Stimulated activated CD8-positive, alpha-beta memory T cell treated with anti-CD3 and anti-CD28 coated beads, Interleukin-15, amount 100 ng/mL, for 1 hour (primary cell): ENCODE measurements around the gene HGFAC.

Experiments used
- DNase-seq: peaks from one replicate; pipeline ENCODE4 v3.0.0-alpha.2; 2020; ENCODE audit warnings: low read depth

HGFAC gene

DNA sequence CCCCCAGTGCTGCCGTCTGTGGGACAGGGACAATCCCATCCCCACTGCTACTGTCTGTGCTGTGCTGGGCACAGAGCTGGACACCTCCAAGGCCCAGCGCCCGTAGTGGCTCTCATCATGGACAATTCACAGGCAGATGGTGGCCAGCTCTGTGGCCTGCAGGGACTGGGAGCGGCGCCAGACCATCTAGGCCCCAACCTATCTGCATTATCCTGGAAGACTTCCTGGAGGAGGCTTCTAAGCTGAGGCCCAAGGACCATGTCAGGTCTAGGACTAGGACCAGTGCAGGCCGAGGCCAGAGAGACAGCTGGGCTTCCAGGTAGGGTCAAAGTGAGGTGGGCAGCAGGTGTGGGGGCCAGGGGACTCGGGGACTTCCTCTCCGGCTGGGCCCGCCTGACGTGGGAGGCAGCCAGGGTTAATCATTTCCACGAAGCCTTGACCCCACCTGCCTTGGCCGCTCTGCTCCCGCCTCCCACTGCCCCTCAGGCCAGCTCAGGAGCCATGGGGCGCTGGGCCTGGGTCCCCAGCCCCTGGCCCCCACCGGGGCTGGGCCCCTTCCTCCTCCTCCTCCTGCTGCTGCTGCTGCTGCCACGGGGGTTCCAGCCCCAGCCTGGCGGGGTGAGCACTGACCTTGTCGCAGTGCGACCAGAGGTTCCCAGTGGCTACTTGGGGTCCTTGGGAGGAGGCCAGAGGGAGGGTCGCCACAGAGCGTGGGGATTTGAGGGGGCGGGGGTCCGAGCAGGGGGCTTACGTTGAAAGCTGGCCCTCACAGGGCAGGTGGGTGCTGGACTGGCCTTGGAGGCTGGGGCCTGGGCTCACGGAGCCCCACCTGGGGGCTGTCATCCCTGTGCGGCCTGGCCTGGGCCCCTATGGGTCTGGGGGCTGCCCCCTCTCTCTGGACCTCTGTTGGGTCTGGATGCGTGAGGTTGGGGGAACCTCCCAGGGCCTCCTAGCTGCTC, at the start of gene HGFAC:
Gene HGFAC (plus strand): TSS at position 468 of the 959 bp plus-strand sequence. CDS start 34 bp downstream, at position 502.
- no peak for DNase-seq

DNA sequence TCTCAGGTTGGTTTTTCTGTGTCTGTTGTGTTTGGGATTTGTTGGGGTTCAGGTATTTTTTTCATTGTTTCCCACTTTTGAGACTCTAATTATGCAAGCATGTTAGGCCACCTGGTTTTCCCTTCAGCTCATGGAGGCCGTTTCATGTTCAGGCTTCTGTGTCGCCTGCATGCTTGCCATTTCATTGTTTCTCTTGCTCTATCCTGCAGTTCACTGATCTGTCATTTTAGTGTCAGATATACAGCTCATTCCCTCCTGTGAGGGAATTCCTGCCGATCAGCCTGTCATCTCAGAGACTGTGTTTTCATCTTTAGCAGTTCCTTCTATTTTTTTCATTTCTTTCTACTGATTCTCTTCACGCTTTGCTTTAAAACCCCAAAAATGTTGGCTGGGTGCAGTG, 49.4 kb upstream of the HGFAC start:
- DNase-seq, result no peak

DNA sequence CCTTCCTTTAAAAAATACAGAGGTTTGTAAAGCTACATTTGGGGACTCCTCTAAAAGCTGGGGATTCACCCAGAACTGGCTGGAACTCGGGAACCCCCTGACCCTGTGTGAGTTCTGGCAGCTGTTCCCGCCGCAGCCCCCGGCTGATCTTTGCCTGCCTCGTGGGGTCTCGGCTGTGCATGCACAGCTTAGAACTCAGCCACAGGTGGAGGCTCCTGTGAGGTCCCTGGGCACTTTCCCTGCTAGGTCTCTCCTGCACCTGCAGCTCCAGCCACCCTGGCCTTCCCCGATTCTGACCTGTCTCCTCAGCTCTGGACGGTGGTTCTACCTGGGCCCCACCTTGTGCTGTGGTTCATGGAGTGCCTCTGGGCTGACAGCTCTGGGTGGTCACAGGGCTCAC, 48.6 kb upstream of the HGFAC start:
- DNase-seq, result no peak

DNA sequence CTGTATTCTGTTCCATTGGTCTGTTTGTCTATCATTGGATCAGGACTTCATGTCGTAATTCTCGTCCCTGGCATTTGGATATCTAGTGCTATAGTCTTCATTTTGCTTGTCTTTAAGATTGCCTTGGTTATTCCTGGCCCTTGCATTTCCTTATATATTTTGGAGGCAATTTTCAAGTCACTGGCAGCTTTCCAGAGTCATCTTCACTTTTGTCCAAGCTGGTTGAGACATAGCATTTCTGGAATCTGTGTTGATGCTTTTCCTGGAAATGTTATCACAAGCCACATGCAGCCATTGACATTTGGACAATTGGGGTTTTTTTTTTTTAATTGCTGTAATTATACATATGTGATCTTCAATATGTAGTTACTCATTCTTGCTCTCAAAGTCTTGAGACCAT, 45.2 kb upstream of the HGFAC start:
- no peak for DNase-seq

DNA sequence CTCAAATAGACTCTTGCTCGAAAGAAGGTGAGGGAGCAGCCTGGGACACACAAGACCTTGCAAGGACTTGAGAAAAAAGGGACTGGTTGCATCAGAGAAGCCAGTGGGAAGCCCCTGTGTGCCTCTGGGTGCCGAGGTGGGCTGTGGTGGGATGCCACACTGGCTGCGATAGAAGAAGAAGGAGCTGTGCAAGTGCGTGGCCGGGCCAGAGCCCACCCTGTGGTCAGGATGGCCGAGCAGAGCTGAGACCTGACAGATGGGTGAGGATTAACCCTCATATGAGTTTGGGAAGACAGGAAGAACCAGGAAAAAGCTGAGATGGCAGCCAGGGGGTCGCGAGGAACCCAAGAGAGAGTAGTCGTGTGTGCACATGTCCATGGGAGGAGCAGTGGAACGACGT, 44.6 kb upstream of the HGFAC start:
- no peak for DNase-seq

DNA sequence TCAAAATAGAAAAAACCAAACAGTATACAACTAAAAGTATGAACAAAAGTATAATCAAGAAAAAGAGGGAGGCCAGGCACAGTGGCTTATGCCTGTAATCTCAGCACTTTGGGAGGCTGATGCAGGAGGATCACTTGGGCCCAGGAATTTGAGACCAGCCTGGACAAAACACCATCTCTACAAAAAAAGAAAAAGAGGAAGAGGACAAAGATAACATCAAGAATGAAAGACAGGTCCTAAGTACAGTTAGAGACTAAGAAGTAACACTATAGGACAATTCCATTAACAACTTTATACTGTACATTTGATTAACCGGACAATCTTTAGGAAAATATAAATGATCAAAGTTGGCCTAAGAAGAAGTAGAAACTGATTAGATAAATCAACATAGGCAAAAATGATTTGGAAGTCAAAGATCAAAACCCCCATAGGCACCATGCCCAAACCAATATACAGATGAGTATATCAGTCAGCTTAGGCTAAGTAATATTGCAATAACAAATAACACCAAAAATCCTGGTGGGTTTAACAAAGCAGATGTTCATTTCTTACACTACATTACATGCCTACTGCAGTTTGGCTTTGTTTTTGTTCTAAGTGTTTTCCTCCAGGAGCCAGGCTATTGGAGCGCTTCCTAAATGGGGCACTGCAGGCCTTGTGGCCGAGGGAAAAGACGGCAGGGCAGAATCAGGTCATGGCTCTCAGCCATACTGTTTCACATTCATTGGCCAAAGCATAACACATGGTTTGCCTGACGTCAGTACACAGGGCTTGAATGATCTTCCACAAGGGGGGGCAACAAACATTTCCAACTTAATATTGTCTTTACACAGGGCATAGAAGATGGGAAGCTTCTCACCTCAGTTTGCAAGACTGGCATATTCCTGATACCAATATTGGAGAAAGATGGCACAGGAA, 42.2 kb upstream of the HGFAC start:
- DNase-seq, result no peak

DNA sequence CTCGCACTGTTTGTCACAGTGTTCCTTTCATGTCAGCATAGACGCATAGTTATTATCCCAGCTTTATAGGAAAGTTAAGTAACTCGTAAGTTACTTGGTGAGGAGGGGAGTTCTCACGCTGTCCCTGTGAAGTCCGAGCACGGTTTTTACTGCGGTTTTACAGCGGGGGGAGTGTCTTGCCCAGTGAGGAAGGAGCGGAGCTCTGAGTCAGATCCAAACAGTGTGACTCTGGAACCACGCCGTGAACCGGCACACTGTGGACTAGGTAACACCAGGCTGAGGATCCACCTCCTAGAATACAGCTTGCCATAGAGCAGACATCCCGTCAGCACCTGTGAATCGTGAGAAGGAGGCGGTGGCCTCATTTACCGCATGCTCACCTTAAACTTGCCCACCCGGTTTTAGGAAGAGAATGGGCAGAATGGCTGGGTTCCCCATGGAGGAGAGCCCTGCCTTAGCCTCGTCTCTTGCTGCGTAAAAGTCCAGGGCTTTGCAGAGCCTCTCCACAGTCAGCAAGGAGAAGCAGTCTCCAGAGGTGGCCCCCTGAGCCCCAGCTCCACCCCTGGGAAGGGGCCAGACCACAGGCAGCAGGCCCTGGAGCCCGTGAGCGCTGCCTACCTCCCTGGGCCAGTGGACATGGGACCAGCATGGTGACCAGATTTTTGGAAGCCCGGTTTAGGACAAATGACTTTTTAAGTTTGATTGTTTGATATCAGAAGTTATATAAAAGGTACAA, 40.2 kb upstream of the HGFAC start:
- no peak for DNase-seq

DNA sequence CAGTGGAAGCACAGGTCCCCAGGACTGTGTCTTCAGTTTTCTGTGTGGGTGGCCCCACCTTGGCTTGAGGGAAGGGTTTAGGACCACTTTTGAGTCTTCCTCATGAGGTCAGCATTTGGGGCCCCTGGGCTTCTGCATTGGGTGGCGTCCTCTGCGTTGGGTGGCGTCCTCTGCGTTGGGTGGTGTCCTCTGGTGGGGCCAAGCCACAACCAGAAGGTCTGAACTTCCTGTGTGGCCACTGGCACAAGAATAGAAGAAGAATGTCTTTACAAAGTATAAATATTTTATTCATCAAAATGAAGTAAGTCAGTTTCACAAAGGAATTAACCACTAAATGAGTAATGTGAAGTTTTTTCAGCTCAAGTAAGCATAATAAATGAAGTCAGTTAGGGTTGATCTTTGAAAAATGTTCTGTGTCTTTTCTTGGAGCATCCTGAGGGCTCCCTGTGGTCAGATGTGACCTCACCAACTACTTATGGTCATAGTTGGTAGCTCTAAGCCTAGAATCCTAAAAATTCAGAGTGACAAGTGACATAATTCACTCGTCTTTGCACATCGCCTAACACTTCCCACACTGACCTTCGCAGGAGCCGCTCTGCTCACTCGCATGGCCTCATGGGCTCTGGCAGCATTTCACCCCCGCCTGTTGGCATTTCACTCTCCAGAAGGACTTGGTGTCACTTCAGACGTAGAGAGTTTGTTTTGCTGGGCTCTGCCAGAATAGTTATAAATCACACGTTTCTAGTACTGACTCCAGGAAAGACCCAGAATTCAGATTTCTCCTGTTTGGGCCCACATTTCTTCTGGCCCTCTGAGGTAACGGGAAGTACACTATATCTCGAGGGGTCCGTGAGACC, 39.0 kb upstream of the HGFAC start:
- no peak for DNase-seq

DNA sequence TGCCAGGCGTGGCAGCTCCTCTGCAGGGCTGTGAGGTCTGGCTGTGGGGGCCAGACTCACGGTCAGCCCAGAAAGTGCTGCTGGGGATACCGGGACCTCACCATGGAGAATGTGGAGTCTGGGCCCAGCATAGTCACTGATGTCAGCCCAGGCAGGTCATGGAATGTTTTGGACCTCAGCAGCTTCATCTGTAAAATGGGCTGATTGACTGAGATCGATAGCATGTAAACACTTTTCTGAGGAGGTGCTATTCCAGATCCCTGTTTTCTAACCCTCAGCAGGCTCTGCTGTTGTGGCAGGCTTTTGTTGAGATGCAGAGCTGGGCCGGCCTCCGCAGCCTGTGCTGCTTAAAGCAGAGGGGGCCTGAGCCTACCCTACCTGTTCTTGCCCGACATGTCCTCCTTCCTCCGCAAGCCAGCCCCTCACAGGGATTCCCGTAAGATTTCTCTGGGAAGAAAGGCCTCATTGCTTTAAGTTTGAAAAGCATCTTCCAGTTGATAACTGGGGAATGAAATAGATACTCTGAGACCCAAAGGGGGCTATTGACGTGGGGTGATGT, 38.3 kb upstream of the HGFAC start:
- DNase-seq, result no peak

DNA sequence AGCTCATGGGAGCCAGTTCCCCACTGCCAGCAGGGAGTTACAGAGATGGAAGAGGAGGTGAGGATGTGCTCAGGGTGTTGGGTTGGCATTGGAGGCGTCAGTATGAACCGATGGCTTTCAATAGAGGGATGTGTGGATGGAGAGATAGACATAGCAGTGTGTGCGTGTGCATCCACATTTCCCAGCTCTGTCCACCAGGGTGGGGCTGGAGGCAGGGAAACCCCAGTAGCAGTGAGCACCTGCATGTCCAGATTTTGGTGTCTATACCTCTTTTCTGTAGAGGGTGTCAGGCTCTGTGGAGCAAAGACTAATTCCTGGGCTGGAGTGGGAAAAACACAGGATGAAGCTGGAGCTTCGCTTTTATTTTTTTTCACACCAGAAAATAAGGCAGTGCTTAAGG, 37.2 kb upstream of the HGFAC start:
- no peak for DNase-seq

DNA sequence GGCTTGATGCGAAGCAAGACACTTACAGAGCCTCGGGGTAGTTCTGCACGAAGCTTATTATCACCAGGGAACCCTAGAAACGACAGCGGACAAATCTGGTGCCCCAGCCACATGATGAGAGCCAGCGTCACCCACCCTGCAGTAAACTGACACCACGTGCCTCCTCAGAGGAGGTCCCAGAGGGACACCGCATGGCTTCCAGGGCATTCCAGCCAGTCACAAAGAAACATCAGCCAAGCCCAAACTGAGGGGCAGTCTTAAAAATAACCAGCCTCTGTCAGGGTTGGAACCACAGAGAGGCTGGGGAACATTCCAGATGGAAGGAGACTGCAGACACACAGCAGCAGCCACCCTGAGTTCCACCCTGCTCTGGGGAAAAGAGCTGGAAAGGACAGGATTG, 36.6 kb upstream of the HGFAC start:
- DNase-seq, result no peak

DNA sequence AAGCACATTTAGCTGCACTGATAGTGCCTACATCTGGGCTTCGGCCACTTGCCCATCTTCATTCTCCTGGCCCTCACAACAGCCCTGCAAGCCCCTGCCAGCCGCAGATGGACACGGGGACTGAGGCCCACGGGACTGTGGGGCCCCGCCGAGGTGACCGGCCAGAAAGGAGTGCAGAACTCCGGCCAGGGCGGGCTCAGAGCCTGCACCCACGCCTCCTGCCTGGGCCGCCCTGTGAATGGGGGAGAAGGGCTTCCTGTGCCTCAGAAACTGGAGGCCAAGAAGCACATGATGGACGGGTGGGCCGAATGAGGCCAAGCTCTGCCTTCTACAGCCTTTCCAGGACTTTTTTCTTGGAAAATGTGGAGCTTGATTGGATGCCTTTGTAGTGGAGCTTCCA, 35.7 kb upstream of the HGFAC start:
- DNase-seq, result no peak

DNA sequence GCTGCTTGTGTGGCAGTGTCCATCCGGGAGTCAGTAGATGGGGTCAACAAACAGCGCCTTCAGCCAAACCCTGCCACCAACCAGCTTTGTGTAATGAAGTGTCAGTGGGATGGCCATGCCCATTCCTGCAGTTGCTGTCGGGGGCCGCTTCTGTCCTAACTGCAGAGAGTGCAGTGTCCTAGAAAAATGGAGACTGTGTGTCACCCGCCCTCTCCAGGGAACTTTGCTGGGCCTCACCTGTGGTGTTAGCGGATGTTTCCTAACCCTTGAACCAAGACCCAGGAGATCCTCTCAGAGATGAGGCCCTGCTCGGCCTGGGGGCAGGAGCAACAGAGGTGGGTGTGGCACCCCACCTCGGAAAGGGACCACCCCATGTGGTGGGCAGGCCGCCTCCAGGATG, 35.3 kb upstream of the HGFAC start:
- DNase-seq, result no peak

DNA sequence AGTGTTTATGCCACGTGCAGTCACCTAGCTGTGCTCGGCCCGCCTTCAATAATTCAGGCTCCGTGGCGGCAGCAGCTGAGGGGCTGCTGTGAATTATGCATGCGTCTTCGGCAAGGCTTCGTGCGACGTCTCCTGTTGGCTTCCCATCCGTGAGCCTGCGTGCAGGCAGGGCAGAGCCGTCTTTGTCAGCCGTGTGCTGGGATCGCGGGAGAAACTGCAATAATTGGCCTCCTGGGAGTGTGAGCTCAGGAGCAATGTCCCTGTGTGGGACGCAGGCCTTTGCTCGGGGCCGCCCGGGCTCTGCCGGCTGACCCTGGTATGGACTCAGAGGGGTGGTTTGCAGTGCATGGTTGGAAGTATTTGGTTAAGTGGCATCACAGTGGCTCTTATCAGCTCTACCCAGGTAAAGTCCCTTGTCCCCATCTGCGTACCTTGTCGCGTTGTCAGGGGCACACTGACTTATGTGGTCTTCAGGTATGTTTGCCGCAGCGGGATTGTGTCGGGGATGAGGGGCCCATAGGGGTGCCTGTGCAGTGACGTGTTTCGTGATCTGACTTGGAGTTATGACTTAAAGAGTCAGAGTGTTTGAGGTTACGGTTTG, 34.5 kb upstream of the HGFAC start:
- DNase-seq, result no peak

DNA sequence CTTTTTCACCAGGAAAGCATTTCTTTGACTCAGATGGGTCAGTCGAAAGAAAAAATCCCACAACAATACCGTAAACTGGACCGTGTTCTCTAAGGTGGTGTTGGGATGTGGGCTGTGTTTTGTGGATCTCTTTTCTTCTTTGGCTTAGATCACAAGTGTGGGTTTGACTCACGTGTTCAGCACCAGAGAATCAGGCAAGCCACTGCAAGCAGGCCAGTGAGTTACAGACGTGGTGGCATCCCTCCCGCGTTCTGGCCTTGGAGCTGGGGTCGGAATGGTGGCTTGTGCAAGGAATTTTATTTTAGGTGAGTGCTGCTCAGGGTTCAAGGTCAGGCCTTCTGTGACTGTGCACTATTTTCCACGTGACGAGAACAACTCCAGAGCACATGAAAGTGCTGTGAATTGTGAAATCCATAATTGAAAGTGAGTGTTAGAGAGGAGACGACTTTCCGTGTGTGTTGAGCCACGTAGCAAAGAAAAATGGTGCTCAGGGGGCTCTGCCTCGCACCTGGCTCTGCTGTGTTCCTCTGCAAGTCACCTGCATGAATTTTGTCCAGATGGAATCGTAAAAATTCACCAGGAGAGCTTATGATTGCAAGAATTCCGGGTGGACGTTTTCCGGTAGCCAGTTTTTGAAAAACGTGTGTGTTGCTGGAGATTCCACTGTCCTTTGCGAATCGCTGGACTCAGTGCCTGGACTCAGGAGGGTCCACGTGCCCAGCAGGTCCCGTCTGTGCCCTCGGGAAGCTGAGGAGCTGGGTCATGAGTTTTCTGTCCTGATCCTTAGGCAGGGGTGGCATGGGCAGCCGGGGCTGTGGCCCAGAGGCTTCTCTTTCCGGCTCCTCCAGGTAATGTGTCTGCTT, 33.6 kb upstream of the HGFAC start:
- DNase-seq, result no peak

DNA sequence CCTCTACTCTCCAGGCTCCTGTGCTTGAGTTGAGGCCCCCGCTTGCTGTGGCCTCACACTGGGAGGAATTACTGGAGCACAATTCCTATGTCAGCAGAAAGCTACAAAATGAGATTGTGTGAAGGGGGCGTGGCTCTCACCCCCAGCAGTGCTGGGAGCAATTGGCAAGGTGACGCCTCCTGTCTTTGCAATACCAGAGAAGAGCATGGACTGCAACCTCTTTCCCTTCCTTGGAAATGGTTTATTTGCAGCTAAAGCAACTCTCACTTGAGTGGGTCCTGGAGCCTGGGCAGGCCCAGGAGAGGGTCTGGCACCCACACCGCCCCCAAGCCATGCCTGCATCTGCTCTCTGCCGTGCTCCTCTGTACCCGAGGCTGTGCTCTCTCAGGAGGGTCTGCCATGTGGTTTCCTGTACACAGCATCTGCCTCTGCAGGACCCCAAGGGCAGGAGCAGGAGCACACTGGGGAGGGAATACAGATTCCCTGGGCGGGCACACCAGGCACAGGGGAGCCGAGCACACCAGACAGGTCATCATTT, 32.9 kb upstream of the HGFAC start:
- no peak for DNase-seq

DNA sequence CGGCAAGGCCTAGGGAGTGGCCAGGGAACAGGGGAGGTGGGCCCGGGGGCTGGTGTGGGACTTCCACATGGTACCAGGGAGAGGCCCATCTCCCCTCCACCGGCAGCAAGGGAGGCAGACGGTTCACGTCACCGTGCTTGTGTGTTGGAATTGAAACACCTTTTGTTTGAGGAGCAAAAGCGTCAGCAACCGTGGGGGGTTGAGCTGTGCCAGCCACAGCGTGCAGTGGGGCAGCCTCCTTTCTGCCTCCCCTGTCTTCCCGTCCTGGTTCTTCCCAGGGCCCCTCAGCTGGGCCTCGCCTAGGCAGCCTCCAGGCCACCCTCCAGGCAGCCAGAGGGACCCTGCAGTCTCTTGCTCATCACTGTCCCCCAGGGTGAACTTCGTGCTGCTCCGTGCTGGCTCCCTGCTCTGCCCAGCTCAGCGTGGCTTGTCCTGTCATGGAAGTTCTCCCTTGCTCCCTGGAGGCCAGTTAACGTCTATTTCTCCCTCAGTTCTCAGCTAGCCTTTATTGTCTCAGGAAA, 32.1 kb upstream of the HGFAC start:
- no peak for DNase-seq

DNA sequence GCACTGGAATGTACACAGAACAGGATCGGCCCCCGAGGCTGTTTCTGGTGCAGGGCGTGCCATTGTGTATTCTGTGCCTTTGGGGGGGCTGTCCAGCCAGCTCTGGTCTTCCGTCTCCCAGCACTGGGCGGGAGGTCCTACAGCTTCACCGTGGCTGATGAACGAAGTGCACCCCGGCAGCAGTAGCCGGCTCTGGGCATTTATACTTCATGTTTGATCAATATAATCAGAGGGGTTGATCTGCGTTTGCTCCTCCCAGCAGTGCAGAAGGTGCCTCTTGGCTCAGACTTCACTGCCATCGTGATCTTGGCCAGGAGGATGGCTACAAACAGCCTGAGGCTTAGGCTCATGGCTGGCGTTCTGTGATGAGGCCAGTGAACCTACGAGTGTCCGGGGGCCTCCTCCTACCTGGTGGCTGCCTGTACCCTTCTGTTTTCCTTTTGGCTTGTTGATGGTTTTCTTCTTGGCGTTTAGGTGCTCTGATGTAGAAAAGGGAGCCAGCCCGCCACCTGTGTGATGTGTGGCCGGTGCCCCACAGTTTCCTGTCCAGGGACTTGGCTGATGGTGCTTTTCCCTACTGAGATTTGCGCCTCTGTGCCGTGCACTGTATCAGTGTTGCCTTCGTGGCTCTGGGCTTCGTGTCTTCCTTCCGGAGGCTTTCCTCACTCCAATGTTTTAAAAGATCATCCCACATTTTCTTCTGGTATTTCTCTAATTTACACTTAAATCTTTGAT, 31.2 kb upstream of the HGFAC start:
- DNase-seq, result no peak
